GM19351 (cell line): ENCODE data around the gene MAB21L4.

Experiments
- ATAC-seq: cut with Tn5 transposase; IDR thresholded peaks from one replicate; pipeline ENCODE4 v1.9.1; 2021; ENCODE audit warnings: mild to moderate bottlenecking, moderate library complexity; ENCODE audit not compliant: unreplicated experiment

MAB21L4 gene

GRCh38 chr2:240895656-240896388, at the start of gene MAB21L4:
Gene MAB21L4 (minus strand): TSS chr2:240896156. CDS start chr2:240895997, 159 bp downstream.
- ATAC-seq = no peak

GRCh38 chr2:240936106-240936505, 40.1 kb upstream of the MAB21L4 start:
- no peak for ATAC-seq

- ATAC-seq = no peak
Measured at GRCh38 chr2:240935103-240935876, 39.3 kb upstream of the MAB21L4 start.

- ATAC-seq = no peak
Measured at GRCh38 chr2:240934701-240935102, 38.7 kb upstream of the MAB21L4 start.

- ATAC-seq = no peak
Measured at GRCh38 chr2:240933966-240934700, 38.2 kb upstream of the MAB21L4 start.

GRCh38 chr2:240933048-240933965, 37.4 kb upstream of the MAB21L4 start:
- no peak for ATAC-seq

GRCh38 chr2:240932724-240933047, 36.7 kb upstream of the MAB21L4 start:
- no peak for ATAC-seq

GRCh38 chr2:240932001-240932723, 36.2 kb upstream of the MAB21L4 start:
- ATAC-seq = no peak

- no peak for ATAC-seq
Measured at GRCh38 chr2:240931319-240931949, 35.5 kb upstream of the MAB21L4 start.

GRCh38 chr2:240930631-240931318, 34.8 kb upstream of the MAB21L4 start:
- no peak for ATAC-seq

GRCh38 chr2:240930096-240930630, 34.2 kb upstream of the MAB21L4 start:
- no peak for ATAC-seq

- ATAC-seq = no peak
Measured at GRCh38 chr2:240929364-240930095, 33.6 kb upstream of the MAB21L4 start.

GRCh38 chr2:240928476-240929363, 32.8 kb upstream of the MAB21L4 start:
- ATAC-seq = no peak

- no peak for ATAC-seq
Measured at GRCh38 chr2:240927390-240927781, 31.4 kb upstream of the MAB21L4 start.

- no peak for ATAC-seq
Measured at GRCh38 chr2:240926516-240927389, 30.8 kb upstream of the MAB21L4 start.
